Measurements from ENCODE around the gene GNG12. TPM values are rescaled to one million over a fixed set of nuclear protein-coding genes. Genes with fewer than 3 reads are reported as not detected.

The GNG12 gene
- total RNA-seq, 1 experiment from 2014 or later, result 12.5 TPM

DNA sequence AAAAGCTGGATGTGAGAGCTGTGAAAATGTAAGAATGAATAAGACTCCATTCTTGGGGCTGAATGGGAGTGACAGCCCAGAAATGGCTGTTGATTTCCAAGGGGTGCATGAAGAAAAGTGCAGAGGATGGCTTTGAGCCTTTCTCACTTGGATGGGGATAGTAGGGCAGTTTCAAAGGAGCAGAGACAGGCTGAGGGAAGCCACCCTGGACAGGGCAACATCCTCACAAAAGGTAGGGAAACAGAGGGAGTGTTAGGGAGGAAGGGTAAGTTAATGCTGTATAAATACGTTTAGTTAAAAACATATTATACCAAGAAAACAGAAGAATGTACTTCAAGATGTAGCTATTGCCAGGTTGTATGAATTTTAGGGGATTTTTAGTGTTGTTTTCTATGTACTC is 110.1 kb downstream of the GNG12 start:
- Histone ChIP-seq H3K36me3 (ENCODE audit: control insufficient read depth, insufficient read depth, low read length) (no peaks in the 10 kb centered on the region), H3K9me3 (no peaks in the 10 kb centered on the region), H3K4me3 (ENCODE audit: low read depth, low read length) (no peak overlapping the region), H3K4me1 (peaks cover 13% of the 10 kb centered on the region; the same call in 1 of the 2 replicates), H3K27me3 (replicated peaks; ENCODE audit: control insufficient read depth, insufficient read depth, low read length) (no peaks in the 10 kb centered on the region)
- Mint-ChIP-seq H3K27ac (ENCODE audit: unreplicated experiment) (no peak overlapping the region), H3K4me3 (ENCODE audit: unreplicated experiment) (no peak overlapping the region), H3K36me3 (ENCODE audit: insufficient read depth, unreplicated experiment) (no peaks in the 10 kb centered on the region), H3K4me1 (ENCODE audit: low read depth, unreplicated experiment) (peaks cover 9% of the 10 kb centered on the region), H3K9me3 (ENCODE audit: unreplicated experiment) (no peaks in the 10 kb centered on the region), H3K27me3 (ENCODE audit: insufficient read depth, unreplicated experiment) (no peaks in the 10 kb centered on the region)
- no TSS peak for BruUV-seq (replicated peaks)
- intact Hi-C loops (cut with micrococcal nuclease; ENCODE audit: unreplicated experiment), result no loop called here
- DNase-seq, result no peak
- TF ChIP-seq, protein P1, sequence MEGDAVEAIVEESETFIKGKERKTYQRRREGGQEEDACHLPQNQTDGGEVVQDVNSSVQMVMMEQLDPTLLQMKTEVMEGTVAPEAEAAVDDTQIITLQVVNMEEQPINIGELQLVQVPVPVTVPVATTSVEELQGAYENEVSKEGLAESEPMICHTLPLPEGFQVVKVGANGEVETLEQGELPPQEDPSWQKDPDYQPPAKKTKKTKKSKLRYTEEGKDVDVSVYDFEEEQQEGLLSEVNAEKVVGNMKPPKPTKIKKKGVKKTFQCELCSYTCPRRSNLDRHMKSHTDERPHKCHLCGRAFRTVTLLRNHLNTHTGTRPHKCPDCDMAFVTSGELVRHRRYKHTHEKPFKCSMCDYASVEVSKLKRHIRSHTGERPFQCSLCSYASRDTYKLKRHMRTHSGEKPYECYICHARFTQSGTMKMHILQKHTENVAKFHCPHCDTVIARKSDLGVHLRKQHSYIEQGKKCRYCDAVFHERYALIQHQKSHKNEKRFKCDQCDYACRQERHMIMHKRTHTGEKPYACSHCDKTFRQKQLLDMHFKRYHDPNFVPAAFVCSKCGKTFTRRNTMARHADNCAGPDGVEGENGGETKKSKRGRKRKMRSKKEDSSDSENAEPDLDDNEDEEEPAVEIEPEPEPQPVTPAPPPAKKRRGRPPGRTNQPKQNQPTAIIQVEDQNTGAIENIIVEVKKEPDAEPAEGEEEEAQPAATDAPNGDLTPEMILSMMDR (IDR thresholded peaks at IDR 0.05; ENCODE audit: insufficient read depth in 1 of 2, low read depth in 1 of 2, low read length in 1 of 2, severe bottlenecking in 1 of 2, unreplicated experiment in 1 of 2), result no peak
- ChIA-PET POLR2A (no interaction called here), CTCF (no interaction called here)

DNA sequence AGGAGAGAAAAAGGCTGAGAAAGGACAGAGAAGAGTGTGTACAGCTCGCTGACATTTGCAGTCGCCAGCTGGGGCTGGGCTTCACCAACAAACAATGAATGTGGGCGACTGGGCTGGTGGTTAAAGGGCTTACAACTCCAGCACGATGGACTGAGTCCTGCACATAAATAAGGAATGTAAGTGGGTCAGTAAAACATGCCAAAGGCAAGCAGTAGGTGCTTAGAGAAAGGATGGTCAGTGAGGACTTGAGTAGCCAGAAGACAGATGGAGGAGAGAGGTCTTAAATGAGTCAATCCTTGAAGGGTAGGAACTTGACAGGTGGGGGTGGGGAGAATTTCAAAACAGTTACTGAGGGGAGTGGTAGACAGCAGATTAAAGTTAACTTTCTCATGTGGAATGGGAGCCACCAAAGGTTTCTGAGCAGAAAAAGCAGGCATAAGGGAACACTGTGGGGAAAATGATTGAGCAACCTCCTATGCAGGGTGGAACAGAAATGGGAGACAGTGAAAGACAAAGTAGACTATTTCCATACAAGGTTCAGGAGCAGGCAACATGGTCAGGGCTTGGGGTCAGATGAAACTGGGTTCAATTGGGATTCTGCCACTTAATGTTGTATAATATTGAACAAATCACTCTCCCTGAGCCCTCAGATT is 110.8 kb downstream of the GNG12 start:
- H3K4me1 ChIP-seq, result peaks cover 13% of the 10 kb centered on the region; the same call in 1 of the 2 replicates
- H3K4me3 ChIP-seq (ENCODE audit: low read depth, low read length), result no peak overlapping the region
- ChIA-PET POLR2A (no interaction called here), CTCF (no interaction called here)
- intact Hi-C loops (cut with micrococcal nuclease; ENCODE audit: unreplicated experiment), result no loop called here
- H3K4me3 Mint-ChIP-seq (ENCODE audit: unreplicated experiment), result no peak overlapping the region
- no peaks in the 10 kb centered on the region for H3K36me3 ChIP-seq (ENCODE audit: control insufficient read depth, insufficient read depth, low read length)
- TF ChIP-seq, protein P1 (IDR thresholded peaks at IDR 0.05; ENCODE audit: insufficient read depth in 1 of 2, low read depth in 1 of 2, low read length in 1 of 2, severe bottlenecking in 1 of 2, unreplicated experiment in 1 of 2), result no peak
- no peaks in the 10 kb centered on the region for H3K9me3 ChIP-seq
- H3K27me3 ChIP-seq (replicated peaks; ENCODE audit: control insufficient read depth, insufficient read depth, low read length), result no peaks in the 10 kb centered on the region
- H3K27me3 Mint-ChIP-seq (ENCODE audit: insufficient read depth, unreplicated experiment), result no peaks in the 10 kb centered on the region
- no TSS peak for BruUV-seq (replicated peaks)
- H3K9me3 Mint-ChIP-seq (ENCODE audit: unreplicated experiment), result no peaks in the 10 kb centered on the region
- no peaks in the 10 kb centered on the region for H3K36me3 Mint-ChIP-seq (ENCODE audit: insufficient read depth, unreplicated experiment)
- no peak for DNase-seq
- no peak overlapping the region for H3K27ac Mint-ChIP-seq (ENCODE audit: unreplicated experiment)
- peaks cover 14% of the 10 kb centered on the region for H3K4me1 Mint-ChIP-seq (ENCODE audit: low read depth, unreplicated experiment)

DNA sequence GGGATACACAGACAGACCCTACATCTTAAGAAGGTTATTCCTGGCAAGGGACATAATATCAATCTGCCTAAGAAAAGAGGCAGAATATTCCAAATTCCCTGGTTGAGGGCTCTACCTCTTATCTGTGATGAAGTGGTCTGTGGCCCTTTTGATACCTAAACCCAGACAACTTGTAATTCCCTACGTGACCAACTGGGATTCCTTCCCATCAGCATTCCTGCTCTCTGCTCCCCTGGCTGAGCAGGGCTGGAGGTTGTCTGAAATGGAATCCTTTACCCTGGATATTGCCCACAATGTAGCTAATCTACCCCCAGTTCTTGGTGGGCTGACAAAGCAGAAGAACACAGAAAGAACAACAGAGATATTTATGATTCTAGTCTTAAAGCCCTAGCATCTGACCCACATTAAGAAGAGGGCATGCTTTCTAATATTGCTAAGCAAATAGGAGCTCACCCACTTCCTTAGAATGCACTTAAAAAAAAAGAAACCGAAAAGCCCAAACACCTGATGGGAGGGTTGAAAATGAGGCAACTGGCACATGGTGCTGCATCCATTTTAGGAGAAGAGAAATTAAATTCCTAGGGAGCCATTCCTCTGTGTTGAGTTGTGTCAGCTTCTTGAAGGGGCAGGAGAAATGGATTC is 111.5 kb downstream of the GNG12 start:
- BruUV-seq (replicated peaks), result no TSS peak
- Histone ChIP-seq H3K27me3 (replicated peaks; ENCODE audit: control insufficient read depth, insufficient read depth, low read length) (no peaks in the 10 kb centered on the region), H3K4me3 (ENCODE audit: low read depth, low read length) (no peak overlapping the region), H3K36me3 (ENCODE audit: control insufficient read depth, insufficient read depth, low read length) (no peaks in the 10 kb centered on the region), H3K4me1 (peaks cover 13% of the 10 kb centered on the region; the same call in 1 of the 2 replicates), H3K9me3 (no peaks in the 10 kb centered on the region)
- CTCF ChIA-PET, result no interaction called here
- no peak for DNase-seq
- no peak overlapping the region for H3K27ac Mint-ChIP-seq (ENCODE audit: unreplicated experiment)
- TF ChIP-seq, protein P1 (IDR thresholded peaks at IDR 0.05; ENCODE audit: insufficient read depth in 1 of 2, low read depth in 1 of 2, low read length in 1 of 2, severe bottlenecking in 1 of 2, unreplicated experiment in 1 of 2), result no peak
- POLR2A ChIA-PET, result no interaction called here
- H3K9me3 Mint-ChIP-seq (ENCODE audit: unreplicated experiment), result no peaks in the 10 kb centered on the region
- no peak overlapping the region for H3K4me3 Mint-ChIP-seq (ENCODE audit: unreplicated experiment)
- no peaks in the 10 kb centered on the region for H3K36me3 Mint-ChIP-seq (ENCODE audit: insufficient read depth, unreplicated experiment)
- no peaks in the 10 kb centered on the region for H3K27me3 Mint-ChIP-seq (ENCODE audit: insufficient read depth, unreplicated experiment)
- peaks cover 14% of the 10 kb centered on the region for H3K4me1 Mint-ChIP-seq (ENCODE audit: low read depth, unreplicated experiment)
- intact Hi-C loops (cut with micrococcal nuclease; ENCODE audit: unreplicated experiment), result no loop called here
